ENCODE measurements around the gene KIFBP. TPM values are rescaled to one million over a fixed set of nuclear protein-coding genes. Genes with fewer than 3 reads are reported as not detected.
A peak's percentile ranks its signal among the peaks of the same experiment; 100 is the strongest.
"Not testable (repeated sequence)": the region's sequence is repeated elsewhere in the genome, so short reads cannot be mapped to it uniquely, and the experiment has no call there.

The KIFBP gene
- total RNA-seq, 4 donors from 2014 or later: 20.2 to 31.2 (median 22.6) TPM

DNA sequence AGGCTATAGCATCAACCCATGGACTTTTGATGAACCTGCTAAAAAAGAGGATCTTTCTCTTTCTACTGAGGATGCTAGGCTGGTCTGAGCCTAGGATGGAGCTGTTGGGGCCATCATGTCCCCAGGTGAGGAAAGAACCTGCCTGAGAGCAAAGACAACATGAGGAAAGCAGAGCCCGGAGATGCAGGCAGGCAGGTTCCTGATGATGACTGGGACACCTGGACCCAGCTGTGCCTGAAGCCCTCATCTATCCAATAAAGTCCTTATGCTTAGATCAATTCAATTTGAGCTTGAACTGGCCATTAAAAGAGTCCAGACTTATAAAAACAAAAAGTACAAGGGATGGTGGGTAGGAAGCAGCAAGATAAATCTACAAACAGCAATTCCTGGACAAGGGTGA is 48.9 kb downstream of the KIFBP start:
- in situ Hi-C loops (cut with MboI; ENCODE audit: low pct_ligation_motif_present in 1 of 4, low pct_unique_long_range_greater_than_20kb in 1 of 4, low sequenced_read_pairs in 3 of 4): no loop called here
- H3K4me3 ChIP-seq: no peak overlapping the region

DNA sequence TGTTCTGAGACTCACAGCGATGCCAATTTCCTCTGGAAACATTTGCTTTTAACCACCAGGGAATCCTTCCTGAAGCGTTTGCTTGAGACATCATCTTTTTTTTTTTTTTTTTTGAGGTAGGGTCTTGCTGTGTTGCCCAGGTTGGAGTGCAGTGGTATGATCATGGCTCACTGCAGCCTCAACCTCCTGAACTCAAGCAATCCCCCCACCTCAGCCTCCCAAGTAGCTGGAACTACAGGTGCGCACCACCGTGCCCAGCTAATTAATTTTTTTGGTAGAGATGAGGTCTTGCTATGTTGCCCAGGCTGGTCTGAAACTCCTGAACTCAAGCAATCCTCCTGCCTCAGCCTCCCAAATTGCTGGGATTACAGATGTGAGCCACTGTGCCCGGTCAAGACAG is 52.3 kb downstream of the KIFBP start:
- H3K27ac ChIP-seq; H3K4me3 ChIP-seq; DNase-seq; intact Hi-C loops (cut with DNase I; ENCODE audit: low total_unique reads); H3K9me3 ChIP-seq; in situ Hi-C loops (cut with MboI; ENCODE audit: low pct_ligation_motif_present in 1 of 4, low pct_unique_long_range_greater_than_20kb in 1 of 4, low sequenced_read_pairs in 3 of 4); H3K4me1 ChIP-seq; H3K36me3 ChIP-seq; H3K27me3 ChIP-seq: not testable (repeated sequence)
- WGBS, 2 donors (ENCODE audit: low coverage in 1 of 2): 21 to 73% methylated on average over 2 to 5 of the region's 5 CpGs

More for the DNA sequence above, 48.9 kb downstream of the KIFBP start:
- no peak for DNase-seq
- no peaks in the 10 kb centered on the region for H3K36me3 ChIP-seq
- H3K27me3 ChIP-seq: no peaks in the 10 kb centered on the region
- no peaks in the 10 kb centered on the region for H3K9me3 ChIP-seq
- intact Hi-C loops (cut with DNase I; ENCODE audit: low total_unique reads): no loop called here
- H3K4me1 ChIP-seq: no peaks in the 10 kb centered on the region
- no peak overlapping the region for H3K27ac ChIP-seq
- TF ChIP-seq POLR2AphosphoS5 (IDR thresholded peaks at IDR 0.05): no peak
- TF ChIP-seq EP300 (IDR thresholded peaks at IDR 0.05; ENCODE audit: low read depth): no peak
- no peak for TF ChIP-seq POLR2A (IDR thresholded peaks at IDR 0.05)
- TF ChIP-seq, protein P1, sequence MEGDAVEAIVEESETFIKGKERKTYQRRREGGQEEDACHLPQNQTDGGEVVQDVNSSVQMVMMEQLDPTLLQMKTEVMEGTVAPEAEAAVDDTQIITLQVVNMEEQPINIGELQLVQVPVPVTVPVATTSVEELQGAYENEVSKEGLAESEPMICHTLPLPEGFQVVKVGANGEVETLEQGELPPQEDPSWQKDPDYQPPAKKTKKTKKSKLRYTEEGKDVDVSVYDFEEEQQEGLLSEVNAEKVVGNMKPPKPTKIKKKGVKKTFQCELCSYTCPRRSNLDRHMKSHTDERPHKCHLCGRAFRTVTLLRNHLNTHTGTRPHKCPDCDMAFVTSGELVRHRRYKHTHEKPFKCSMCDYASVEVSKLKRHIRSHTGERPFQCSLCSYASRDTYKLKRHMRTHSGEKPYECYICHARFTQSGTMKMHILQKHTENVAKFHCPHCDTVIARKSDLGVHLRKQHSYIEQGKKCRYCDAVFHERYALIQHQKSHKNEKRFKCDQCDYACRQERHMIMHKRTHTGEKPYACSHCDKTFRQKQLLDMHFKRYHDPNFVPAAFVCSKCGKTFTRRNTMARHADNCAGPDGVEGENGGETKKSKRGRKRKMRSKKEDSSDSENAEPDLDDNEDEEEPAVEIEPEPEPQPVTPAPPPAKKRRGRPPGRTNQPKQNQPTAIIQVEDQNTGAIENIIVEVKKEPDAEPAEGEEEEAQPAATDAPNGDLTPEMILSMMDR (IDR thresholded peaks at IDR 0.05): no peak
- whole genome bisulfite sequencing, 2 donors (ENCODE audit: low coverage in 1 of 2): 95% methylated on average over 1 of the region's 1 CpG; no CpG with 5 or more reads in 1 of the 2 donors

GRCh38 chr10:69042417-69042816 is 53.8 kb downstream of the KIFBP start:
- 83% methylated on average over 5 of the region's 5 CpGs; no CpG with 5 or more reads in 1 of the 2 donors for WGBS, 2 donors (ENCODE audit: low coverage in 1 of 2)
- no peak for DNase-seq
- Histone ChIP-seq H3K4me3 (no peak overlapping the region), H3K27me3 (no peaks in the 10 kb centered on the region), H3K9me3 (no peaks in the 10 kb centered on the region), H3K36me3 (no peaks in the 10 kb centered on the region), H3K4me1 (peaks cover 0 to 3% (median 0%) of the 10 kb centered on the region in 4 donors), H3K27ac (no peak overlapping the region)
- intact Hi-C loops (cut with DNase I; ENCODE audit: low total_unique reads): no loop called here
- no peak for TF ChIP-seq POLR2A (IDR thresholded peaks at IDR 0.05)
- TF ChIP-seq POLR2AphosphoS5 (IDR thresholded peaks at IDR 0.05): no peak
- no peak for TF ChIP-seq EP300 (IDR thresholded peaks at IDR 0.05; ENCODE audit: low read depth)
- TF ChIP-seq, protein P1 (IDR thresholded peaks at IDR 0.05): no peak
- in situ Hi-C loops (cut with MboI; ENCODE audit: low pct_ligation_motif_present in 1 of 4, low pct_unique_long_range_greater_than_20kb in 1 of 4, low sequenced_read_pairs in 3 of 4): no loop called here

DNA sequence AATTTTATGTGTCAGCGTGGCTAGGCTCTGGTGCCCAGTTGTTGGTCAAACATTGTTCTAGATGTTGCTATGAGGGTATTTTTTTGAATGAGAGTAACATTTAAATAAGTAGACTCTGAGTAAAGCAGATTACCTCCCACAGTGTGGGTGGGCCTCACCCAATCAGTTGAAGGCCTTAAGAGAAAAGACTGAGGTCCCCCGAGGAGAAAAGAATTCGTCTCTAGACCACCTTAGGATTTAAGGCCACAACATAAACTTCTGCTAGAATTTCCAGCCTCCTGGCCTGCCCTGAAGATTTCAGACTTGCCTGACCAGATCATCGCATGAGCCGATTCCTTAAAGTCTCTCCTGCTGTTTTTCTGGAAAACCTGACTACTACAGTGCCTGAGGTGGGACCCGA is 54.2 kb downstream of the KIFBP start:
- in situ Hi-C loops (cut with MboI; ENCODE audit: low pct_ligation_motif_present in 1 of 4, low pct_unique_long_range_greater_than_20kb in 1 of 4, low sequenced_read_pairs in 3 of 4) (no loop called here), intact Hi-C loops (cut with DNase I; ENCODE audit: low total_unique reads) (no loop called here)
- H3K36me3 ChIP-seq: no peaks in the 10 kb centered on the region
- no peak overlapping the region for H3K4me3 ChIP-seq
- TF ChIP-seq, protein P1 (IDR thresholded peaks at IDR 0.05): no peak
- TF ChIP-seq POLR2AphosphoS5 (IDR thresholded peaks at IDR 0.05) (no peak), EP300 (IDR thresholded peaks at IDR 0.05; ENCODE audit: low read depth) (no peak), POLR2A (IDR thresholded peaks at IDR 0.05) (no peak)
- H3K4me1 ChIP-seq: peaks cover 0 to 3% (median 0%) of the 10 kb centered on the region in 4 donors
- no peaks in the 10 kb centered on the region for H3K27me3 ChIP-seq
- H3K9me3 ChIP-seq: no peaks in the 10 kb centered on the region
- DNase-seq: no peak
- WGBS, 2 donors (ENCODE audit: low coverage in 1 of 2): 76 to 88% methylated on average over 2 to 6 of the region's 6 CpGs
- no peak overlapping the region for H3K27ac ChIP-seq

GRCh38 chr10:69043931-69044531 is 55.4 kb downstream of the KIFBP start:
- 66 to 86% methylated on average over 6 to 10 of the region's 10 CpGs for WGBS, 2 donors (ENCODE audit: low coverage in 1 of 2)
- peak overlapping the region; percentile 19 to 75 (median 39) for H3K27ac ChIP-seq
- no peaks in the 10 kb centered on the region for H3K27me3 ChIP-seq
- in situ Hi-C loops (cut with MboI; ENCODE audit: low pct_ligation_motif_present in 1 of 4, low pct_unique_long_range_greater_than_20kb in 1 of 4, low sequenced_read_pairs in 3 of 4) (no loop called here), intact Hi-C loops (cut with DNase I; ENCODE audit: low total_unique reads) (no loop called here)
- no peak overlapping the region for H3K4me3 ChIP-seq
- DNase-seq: no peak
- H3K36me3 ChIP-seq: no peaks in the 10 kb centered on the region
- H3K9me3 ChIP-seq: no peaks in the 10 kb centered on the region
- no peak for TF ChIP-seq POLR2AphosphoS5 (IDR thresholded peaks at IDR 0.05)
- TF ChIP-seq, protein P1 (IDR thresholded peaks at IDR 0.05): no peak
- peaks cover 0 to 3% (median 0%) of the 10 kb centered on the region in 4 donors for H3K4me1 ChIP-seq

All from transverse colon (tissue), 4 donors.